Stomach smooth muscle (tissue), 2 donors: ENCODE results near the gene DBH.

Experiments used
- H3K27ac ChIP-seq: one replicate; pipeline ENCODE4 v1.7.0; 2013; ENCODE audit warnings: mild to moderate bottlenecking, low read length, inconsistent platforms
- H3K27me3 ChIP-seq, 2 donors: one replicate each; pipeline ENCODE4 v1.7.0; 2013; ENCODE audit warnings: low read length in 2 of 2; ENCODE audit not compliant: insufficient read depth in 2 of 2, control insufficient read depth in 1 of 2
- H3K36me3 ChIP-seq, 2 donors: one replicate each; pipeline ENCODE4 v1.7.0; 2013; ENCODE audit warnings: low read length in 2 of 2; ENCODE audit not compliant: control insufficient read depth in 2 of 2, insufficient read depth in 2 of 2
- H3K4me1 ChIP-seq: one replicate; pipeline ENCODE4 v1.7.0; 2013; ENCODE audit warnings: low read length; ENCODE audit not compliant: control insufficient read depth, insufficient read depth
- H3K4me3 ChIP-seq, 2 donors: one replicate each; pipeline ENCODE4 v1.7.0; 2013; ENCODE audit warnings: low read length in 2 of 2
- H3K9ac ChIP-seq, 2 donors: one replicate each; pipeline ENCODE4 v1.7.0; 2013; ENCODE audit warnings: low read length in 2 of 2, mild to moderate bottlenecking in 1 of 2
- H3K9me3 ChIP-seq, 2 donors: one replicate each; pipeline ENCODE4 v1.7.0; 2013; ENCODE audit warnings: low read length in 2 of 2; ENCODE audit not compliant: control insufficient read depth in 2 of 2
- donor health status: healthy.
- donor health status: Pancreatic carcinoma.

DBH gene

GRCh38 chr9:133636902-133637301 is 739 bp downstream of the DBH start:
- Histone ChIP-seq H3K36me3 (no peaks in the 10 kb centered on the region), H3K27me3 (peaks cover 8 to 25% of the 10 kb centered on the region in 2 donors), H3K27ac (no peak overlapping the region), H3K4me1 (no peaks in the 10 kb centered on the region), H3K9me3 (no peaks in the 10 kb centered on the region), H3K9ac (no peak overlapping the region), H3K4me3 (no peak overlapping the region)

GRCh38 chr9:133637451-133638055 is 1.4 kb downstream of the DBH start:
- H3K36me3 ChIP-seq: no peaks in the 10 kb centered on the region
- H3K27me3 ChIP-seq: peaks cover 13 to 23% of the 10 kb centered on the region in 2 donors
- H3K9ac ChIP-seq: no peak overlapping the region
- H3K9me3 ChIP-seq: no peaks in the 10 kb centered on the region
- H3K27ac ChIP-seq: no peak overlapping the region
- no peaks in the 10 kb centered on the region for H3K4me1 ChIP-seq
- no peak overlapping the region for H3K4me3 ChIP-seq

GRCh38 chr9:133638076-133638475 is 1.9 kb downstream of the DBH start:
- Histone ChIP-seq H3K36me3 (no peaks in the 10 kb centered on the region), H3K9ac (no peak overlapping the region), H3K9me3 (no peaks in the 10 kb centered on the region), H3K4me3 (no peak overlapping the region), H3K27me3 (peaks cover 14 to 23% of the 10 kb centered on the region in 2 donors), H3K4me1 (no peaks in the 10 kb centered on the region), H3K27ac (no peak overlapping the region)

GRCh38 chr9:133638711-133639110 is 2.5 kb downstream of the DBH start:
- no peak overlapping the region for H3K9ac ChIP-seq
- no peaks in the 10 kb centered on the region for H3K4me1 ChIP-seq
- H3K9me3 ChIP-seq: no peaks in the 10 kb centered on the region
- H3K27ac ChIP-seq: no peak overlapping the region
- H3K27me3 ChIP-seq: peaks cover 14 to 22% of the 10 kb centered on the region in 2 donors
- no peaks in the 10 kb centered on the region for H3K36me3 ChIP-seq
- H3K4me3 ChIP-seq: no peak overlapping the region

GRCh38 chr9:133639613-133640012 is 3.5 kb downstream of the DBH start:
- Histone ChIP-seq H3K27ac (no peak overlapping the region), H3K9me3 (no peaks in the 10 kb centered on the region), H3K9ac (no peak overlapping the region), H3K4me1 (no peaks in the 10 kb centered on the region), H3K4me3 (no peak overlapping the region), H3K27me3 (peaks cover 9 to 17% of the 10 kb centered on the region in 2 donors), H3K36me3 (no peaks in the 10 kb centered on the region)

- no peaks in the 10 kb centered on the region for H3K4me1 ChIP-seq
- H3K9ac ChIP-seq: no peak overlapping the region
- no peak overlapping the region for H3K4me3 ChIP-seq
- H3K27me3 ChIP-seq: peaks cover 9 to 14% of the 10 kb centered on the region in 2 donors
- no peaks in the 10 kb centered on the region for H3K9me3 ChIP-seq
- H3K36me3 ChIP-seq: no peaks in the 10 kb centered on the region
- no peak overlapping the region for H3K27ac ChIP-seq
Measured at GRCh38 chr9:133640160-133640559, 4.0 kb downstream of the DBH start.

GRCh38 chr9:133640580-133641395 is 4.6 kb downstream of the DBH start:
- Histone ChIP-seq H3K27ac (no peak overlapping the region), H3K9ac (no peak overlapping the region), H3K27me3 (peaks cover 9 to 13% of the 10 kb centered on the region in 2 donors), H3K36me3 (no peaks in the 10 kb centered on the region), H3K4me3 (no peak overlapping the region), H3K9me3 (no peaks in the 10 kb centered on the region), H3K4me1 (no peaks in the 10 kb centered on the region)

GRCh38 chr9:133641396-133641655 is 5.2 kb downstream of the DBH start:
- Histone ChIP-seq H3K9me3 (no peaks in the 10 kb centered on the region), H3K27me3 (peaks cover 9% of the 10 kb centered on the region in 2 donors), H3K4me1 (no peaks in the 10 kb centered on the region), H3K9ac (no peak overlapping the region), H3K4me3 (no peak overlapping the region), H3K36me3 (no peaks in the 10 kb centered on the region), H3K27ac (no peak overlapping the region)

- H3K27me3 ChIP-seq: peaks cover 9 to 10% of the 10 kb centered on the region in 2 donors
- no peaks in the 10 kb centered on the region for H3K36me3 ChIP-seq
- H3K9ac ChIP-seq: no peak overlapping the region
- H3K4me1 ChIP-seq: no peaks in the 10 kb centered on the region
- no peak overlapping the region for H3K4me3 ChIP-seq
- H3K9me3 ChIP-seq: no peaks in the 10 kb centered on the region
- no peak overlapping the region for H3K27ac ChIP-seq
Measured at GRCh38 chr9:133641861-133642595, 5.9 kb downstream of the DBH start.

- Histone ChIP-seq H3K4me3 (no peak overlapping the region), H3K9me3 (no peaks in the 10 kb centered on the region), H3K27me3 (peaks cover 9 to 11% of the 10 kb centered on the region in 2 donors), H3K36me3 (no peaks in the 10 kb centered on the region), H3K9ac (no peak overlapping the region), H3K4me1 (no peaks in the 10 kb centered on the region), H3K27ac (no peak overlapping the region)
Measured at GRCh38 chr9:133642708-133643361, 6.7 kb downstream of the DBH start.
